ENCODE results near the gene HPCAL1.

DNA sequence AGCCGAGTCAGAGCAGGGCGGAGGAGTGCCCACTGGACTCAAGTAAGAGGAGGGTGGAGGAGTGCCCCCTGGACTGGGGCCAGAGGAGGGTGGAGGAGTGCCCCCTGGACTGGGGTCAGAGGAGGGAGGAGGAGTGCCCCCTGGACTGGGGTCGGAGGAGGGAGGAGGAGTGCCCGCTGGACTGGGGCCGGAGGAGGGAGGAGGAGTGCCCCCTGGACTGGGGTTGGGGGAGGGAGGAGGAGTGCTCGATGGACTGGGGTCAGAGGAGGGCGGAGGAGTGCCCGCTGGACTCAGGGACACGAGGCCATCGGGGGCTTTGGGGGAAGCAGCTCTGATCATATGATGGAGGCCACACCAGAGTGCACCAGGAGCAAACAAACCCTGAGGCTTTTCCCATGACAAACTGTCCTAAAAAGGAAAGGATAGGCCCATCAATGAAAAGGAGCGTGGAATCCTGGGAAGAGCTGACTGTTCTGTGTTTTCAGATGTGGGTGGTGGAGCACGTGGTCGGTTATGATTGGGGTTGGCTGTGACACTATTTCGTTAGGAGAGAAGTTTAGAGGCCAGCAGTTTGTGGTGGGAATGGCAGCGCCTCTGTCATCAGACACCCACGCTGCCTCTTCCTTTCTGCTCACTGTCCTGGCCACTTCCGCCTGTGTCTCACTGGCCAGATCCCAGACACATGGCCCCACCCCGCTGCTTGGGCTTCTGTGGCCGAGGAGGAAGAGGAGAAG lies 24.5 kb upstream of the HPCAL1 start:
- no peak for TF ChIP-seq SMC3 (conservative IDR thresholded peaks at IDR 0.05; ENCODE audit: poor library complexity)
- TF ChIP-seq CTCF (IDR thresholded peaks at IDR 0.05; ENCODE audit: poor library complexity, severe bottlenecking), result no peak
- no peak for TF ChIP-seq EP300 (conservative IDR thresholded peaks at IDR 0.05; ENCODE audit: poor library complexity, severe bottlenecking)
- no peak for TF ChIP-seq RAD21 (conservative IDR thresholded peaks at IDR 0.05)
- TF ChIP-seq REST (IDR thresholded peaks at IDR 0.05; ENCODE audit: borderline replicate concordance), result no peak
- no peak for TF ChIP-seq MXI1 (conservative IDR thresholded peaks at IDR 0.05; ENCODE audit: poor library complexity, severe bottlenecking)
- TF ChIP-seq EZH2 (IDR thresholded peaks at IDR 0.05; ENCODE audit: borderline replicate concordance, insufficient read depth, low read length, poor library complexity, severe bottlenecking), result no peak
- TF ChIP-seq POLR2AphosphoS5 (IDR thresholded peaks at IDR 0.05), result no peak
